Activated CD4-positive, alpha-beta T cell treated with anti-CD3 and anti-CD28 coated beads, Interleukin-2, amount 50 U/mL, for 4 hours (primary cell): Measurements from ENCODE around the gene LRMDA.

Source experiments
- DNase-seq, 2 experiments: peaks; one replicate each; pipeline ENCODE4 v3.0.0-alpha.2; 2020

LRMDA gene

GRCh38 chr10:75476985-75477384 is 45.6 kb downstream of the LRMDA start:
- DNase-seq = no peak

GRCh38 chr10:75477680-75478079 is 46.3 kb downstream of the LRMDA start:
- DNase-seq = no peak

GRCh38 chr10:75480374-75480773 is 49.0 kb downstream of the LRMDA start:
- DNase-seq = no peak

GRCh38 chr10:75483188-75483587 is 51.8 kb downstream of the LRMDA start:
- no peak for DNase-seq

- DNase-seq = no peak
Observed at GRCh38 chr10:75484717-75485116, 53.3 kb downstream of the LRMDA start.

- DNase-seq = no peak
Observed at GRCh38 chr10:75486591-75486990, 55.2 kb downstream of the LRMDA start.

- DNase-seq = no peak
Observed at GRCh38 chr10:75487087-75487754, 55.8 kb downstream of the LRMDA start.

- no peak for DNase-seq
Observed at GRCh38 chr10:75487755-75488125, 56.3 kb downstream of the LRMDA start.

- no peak for DNase-seq
Observed at GRCh38 chr10:75492173-75492925, 60.9 kb downstream of the LRMDA start.

- DNase-seq = no peak
Observed at GRCh38 chr10:75493464-75493863, 62.0 kb downstream of the LRMDA start.

GRCh38 chr10:75495434-75496190 is 64.2 kb downstream of the LRMDA start:
- DNase-seq = no peak

GRCh38 chr10:75496191-75496567 is 64.8 kb downstream of the LRMDA start:
- DNase-seq = no peak

GRCh38 chr10:75497997-75498883 is 66.8 kb downstream of the LRMDA start:
- DNase-seq = no peak

- no peak for DNase-seq
Observed at GRCh38 chr10:75498884-75499350, 67.5 kb downstream of the LRMDA start.

GRCh38 chr10:75499556-75500160 is 68.2 kb downstream of the LRMDA start:
- DNase-seq = no peak

GRCh38 chr10:75502389-75502788 is 71.0 kb downstream of the LRMDA start:
- no peak for DNase-seq

- no peak for DNase-seq
Observed at GRCh38 chr10:75502838-75503237, 71.4 kb downstream of the LRMDA start.

- no peak for DNase-seq
Observed at GRCh38 chr10:75505293-75505692, 73.9 kb downstream of the LRMDA start.

- DNase-seq = no peak
Observed at GRCh38 chr10:75505840-75506506, 74.5 kb downstream of the LRMDA start.

- no peak for DNase-seq
Observed at GRCh38 chr10:75506930-75507329, 75.5 kb downstream of the LRMDA start.

GRCh38 chr10:75507469-75507868 is 76.0 kb downstream of the LRMDA start:
- no peak for DNase-seq
